CD4-positive, alpha-beta T cell treated with Interleukin-1 beta for 1 hour (primary cell): ENCODE data around the gene PHF8.
A peak's percentile ranks its signal among the peaks of the same experiment; 100 is the strongest.

Experiments
- DNase-seq, 2 donors: peaks; one replicate each; pipeline ENCODE4 v3.0.0-alpha.2; 2020 to 2022

Gene PHF8

GRCh38 chrX:54044126-54044876 is at the start of gene PHF8:
TSS of gene PHF8 (minus strand) at chrX:54044473. CDS start at chrX:54042728, 1,745 bp downstream.
- peak; percentile 95 to 97 for DNase-seq

- DNase-seq: no peak
These were observed 49.3 kb upstream of the PHF8 start for GRCh38 chrX:54093571-54093970.

- DNase-seq: no peak
These were observed 48.9 kb upstream of the PHF8 start for GRCh38 chrX:54093159-54093558.

- DNase-seq: no peak
These were observed 46.6 kb upstream of the PHF8 start for GRCh38 chrX:54090880-54091279.

- no peak for DNase-seq
These were observed 44.9 kb upstream of the PHF8 start for GRCh38 chrX:54089191-54089590.

GRCh38 chrX:54087661-54088060 is 43.4 kb upstream of the PHF8 start:
- no peak for DNase-seq

- no peak for DNase-seq
These were observed 41.4 kb upstream of the PHF8 start for GRCh38 chrX:54085666-54086065.

GRCh38 chrX:54076903-54077302 is 32.6 kb upstream of the PHF8 start:
- no peak for DNase-seq

- no peak for DNase-seq
These were observed 30.6 kb upstream of the PHF8 start for GRCh38 chrX:54074826-54075225.

GRCh38 chrX:54067766-54068165 is 23.5 kb upstream of the PHF8 start:
- DNase-seq: no peak

GRCh38 chrX:54066841-54067240 is 22.6 kb upstream of the PHF8 start:
- DNase-seq: no peak

GRCh38 chrX:54064564-54064963 is 20.3 kb upstream of the PHF8 start:
- no peak for DNase-seq

GRCh38 chrX:54063361-54063760 is 19.1 kb upstream of the PHF8 start:
- DNase-seq: no peak

GRCh38 chrX:54049801-54050200 is 5.5 kb upstream of the PHF8 start:
- no peak for DNase-seq

GRCh38 chrX:54048412-54048811 is 4.1 kb upstream of the PHF8 start:
- no peak for DNase-seq

- DNase-seq: no peak
These were observed 1.4 kb upstream of the PHF8 start for GRCh38 chrX:54045563-54046228.

- DNase-seq: no peak
These were observed 635 bp upstream of the PHF8 start for GRCh38 chrX:54044877-54045338.

GRCh38 chrX:54043541-54044125 is 640 bp downstream of the PHF8 start:
- peak; percentile 36 to 43 for DNase-seq

GRCh38 chrX:54043056-54043455 is 1.2 kb downstream of the PHF8 start:
- no peak for DNase-seq

- DNase-seq: peak; percentile 54 to 59
These were observed 1.7 kb downstream of the PHF8 start for GRCh38 chrX:54042609-54043021.

GRCh38 chrX:54030329-54030728 is 13.9 kb downstream of the PHF8 start:
- DNase-seq: no peak

GRCh38 chrX:54029529-54030143 is 14.6 kb downstream of the PHF8 start:
- DNase-seq: no peak

GRCh38 chrX:54024350-54024749 is 19.9 kb downstream of the PHF8 start:
- DNase-seq: no peak
